Activated T-helper 1 cell treated with anti-CD3 and anti-CD28 coated beads, Interleukin-12 subunit alpha, Interleukin-12 subunit beta, Interleukin-2, Interleukin-4 antibody, amounts not matched to agents 30 ng/mL and 10 ng/mL and 1 ng/mL, durations not matched to agents 14 hours and 24 hours and 36 hours (primary cell): ENCODE data around the gene OGDH. TPM values are rescaled to one million over a fixed set of nuclear protein-coding genes. Genes with fewer than 3 reads are reported as not detected.
A peak's percentile ranks its signal among the peaks of the same experiment; 100 is the strongest.
"Not testable (repeated sequence)": the region's sequence is repeated elsewhere in the genome, so short reads cannot be mapped to it uniquely, and the experiment has no call there.

Experiments
- DNase-seq: peaks from one replicate; pipeline ENCODE4 v3.0.0; 2021; ENCODE audit warnings: low spot score
- H3K27ac Mint-ChIP-seq: one replicate; pipeline ENCODE4 v1.8.0; 2021; ENCODE audit warnings: mild to moderate bottlenecking, mixed read lengths
- H3K27me3 Mint-ChIP-seq: one replicate; pipeline ENCODE4 v1.8.0; 2022; ENCODE audit warnings: mild to moderate bottlenecking, moderate library complexity, mixed read lengths; ENCODE audit not compliant: insufficient read depth
- H3K36me3 Mint-ChIP-seq: one replicate; pipeline ENCODE4 v1.8.0; 2021; ENCODE audit warnings: low read depth, mixed read lengths
- H3K4me1 Mint-ChIP-seq: one replicate; pipeline ENCODE4 v1.8.0; 2021; ENCODE audit warnings: low read depth, mixed read lengths
- H3K4me3 Mint-ChIP-seq: one replicate; pipeline ENCODE4 v1.8.0; 2021; ENCODE audit warnings: mild to moderate bottlenecking, moderate library complexity, mixed read lengths
- H3K9me3 Mint-ChIP-seq: one replicate; pipeline ENCODE4 v1.8.0; 2021; ENCODE audit warnings: mixed read lengths
- intact Hi-C: fragments of 100-400 bp; cut with micrococcal nuclease; formaldehyde crosslinking; loops from one replicate; pipeline ENCODE4 v1.15.1; 2024
- total RNA-seq: library from RNA; stranded (reverse); gene quantifications from 2 replicates; pipeline ENCODE4 v1.2.3, GENCODE V29; 2022

OGDH gene
- total RNA-seq, 1 donor from 2014 or later = 101 TPM

DNA sequence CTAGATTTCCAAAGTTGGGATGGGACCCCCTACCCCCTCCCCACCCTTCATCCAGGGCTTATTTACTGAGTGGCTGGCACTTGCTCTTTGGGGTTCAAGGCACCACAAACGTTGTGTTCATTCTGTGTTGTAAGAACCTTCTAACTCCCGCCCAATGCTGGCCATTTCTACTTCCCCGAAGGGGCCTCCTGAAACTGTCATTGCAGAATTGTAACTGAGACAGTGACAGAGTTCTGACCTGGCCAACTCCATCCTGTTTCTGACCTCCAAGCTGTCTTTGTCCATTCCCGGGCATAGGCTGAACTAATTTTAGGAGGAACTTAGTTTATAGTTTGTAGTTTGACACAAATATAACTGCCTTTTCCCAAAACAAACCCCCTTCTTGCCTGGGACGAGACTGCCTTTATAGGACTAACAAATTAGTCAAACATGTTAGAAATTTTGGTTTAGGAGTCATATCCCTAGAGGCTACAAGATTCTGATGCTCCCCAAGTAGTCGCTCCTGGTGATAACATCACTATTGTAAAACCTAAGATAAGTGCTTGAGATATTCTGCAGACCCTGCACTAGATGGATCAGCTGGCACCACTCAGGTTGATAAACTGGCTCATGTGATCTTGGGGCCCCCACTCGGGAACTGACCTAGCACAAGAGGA lies 107.4 kb downstream of the OGDH start:
- no peak overlapping the region for H3K4me3 Mint-ChIP-seq
- intact Hi-C loops = no loop called here
- peaks cover 7% of the 10 kb centered on the region for H3K36me3 Mint-ChIP-seq
- H3K27ac Mint-ChIP-seq = no peak overlapping the region
- H3K4me1 Mint-ChIP-seq = peaks cover 10% of the 10 kb centered on the region
- no peaks in the 10 kb centered on the region for H3K27me3 Mint-ChIP-seq
- DNase-seq = no peak
- no peaks in the 10 kb centered on the region for H3K9me3 Mint-ChIP-seq

DNA sequence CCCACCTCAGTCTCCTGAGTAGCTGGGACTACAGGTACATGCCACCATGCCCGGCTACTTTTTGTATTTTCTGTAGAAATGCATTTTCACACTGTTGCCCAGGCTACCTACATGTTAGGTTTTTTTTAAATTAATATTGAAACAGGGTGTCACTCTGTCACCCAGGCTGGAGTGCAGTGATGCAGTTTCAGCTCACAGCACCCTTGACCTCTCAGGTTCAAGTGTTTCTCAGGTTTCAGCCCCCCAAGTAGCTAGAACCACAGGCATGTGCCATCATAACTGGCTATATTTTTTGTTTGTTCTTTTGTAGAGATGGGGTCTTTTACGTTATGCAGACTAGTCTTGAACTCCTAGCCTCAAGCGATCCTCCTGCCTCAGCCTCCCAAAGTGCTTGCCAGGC lies 109.8 kb downstream of the OGDH start:
- intact Hi-C loops = no loop called here
- Mint-ChIP-seq H3K4me1 (peaks cover 10% of the 10 kb centered on the region), H3K36me3 (peaks cover 2% of the 10 kb centered on the region), H3K27me3 (no peaks in the 10 kb centered on the region), H3K9me3 (peaks cover 4% of the 10 kb centered on the region), H3K27ac (no peak overlapping the region), H3K4me3 (no peak overlapping the region)
- DNase-seq = no peak

DNA sequence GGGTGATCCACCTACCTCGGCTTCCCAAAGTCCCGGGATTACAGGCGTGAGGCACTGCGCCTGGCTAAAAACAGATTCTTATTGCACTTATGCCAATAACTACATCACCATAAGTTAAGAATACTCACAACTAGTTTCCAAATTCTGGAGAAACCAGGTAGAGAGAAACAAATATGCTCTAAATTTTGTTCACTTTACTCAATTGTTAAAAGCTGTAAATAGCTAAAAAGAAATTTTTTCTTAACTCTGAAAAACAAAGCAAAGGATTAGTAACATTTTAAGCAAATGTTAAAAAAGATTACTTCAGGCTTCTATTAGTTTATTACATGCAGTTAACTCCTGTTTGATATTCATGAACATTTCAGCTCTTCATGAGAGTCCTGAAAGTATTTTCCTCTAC lies 113.9 kb downstream of the OGDH start:
- H3K4me3 Mint-ChIP-seq = no peak overlapping the region
- DNase-seq = no peak
- H3K27ac Mint-ChIP-seq = no peak overlapping the region

DNA sequence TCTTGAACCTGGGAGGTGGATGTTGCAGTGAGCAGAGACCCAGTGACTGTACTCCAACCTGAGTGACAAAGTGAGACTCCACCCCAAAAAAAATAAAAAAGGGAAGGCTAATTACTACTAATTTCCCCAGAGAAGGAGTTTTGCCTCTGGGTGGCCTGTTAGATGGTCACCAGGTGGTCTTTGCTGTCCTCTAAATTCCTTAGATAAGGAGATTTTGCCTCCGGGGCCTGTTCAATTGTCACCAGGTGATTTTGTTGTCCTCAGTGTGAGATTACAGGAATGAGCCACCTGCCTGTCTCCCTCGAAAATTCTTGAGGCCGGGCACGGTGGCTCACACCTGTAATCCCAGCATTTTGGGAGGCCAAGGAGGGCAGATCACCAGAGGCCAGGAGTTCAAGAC lies 117.8 kb downstream of the OGDH start:
- no peaks in the 10 kb centered on the region for H3K36me3 Mint-ChIP-seq
- peaks cover 6% of the 10 kb centered on the region for H3K9me3 Mint-ChIP-seq
- no peak overlapping the region for H3K4me3 Mint-ChIP-seq
- no peaks in the 10 kb centered on the region for H3K27me3 Mint-ChIP-seq
- DNase-seq = no peak
- peaks cover 5% of the 10 kb centered on the region for H3K4me1 Mint-ChIP-seq
- intact Hi-C loops = no loop called here
- H3K27ac Mint-ChIP-seq = no peak overlapping the region

More for the DNA sequence above, 113.9 kb downstream of the OGDH start:
- intact Hi-C loops = no loop called here
- Mint-ChIP-seq H3K9me3 (peaks cover 6% of the 10 kb centered on the region), H3K36me3 (peaks cover 2% of the 10 kb centered on the region), H3K4me1 (no peaks in the 10 kb centered on the region), H3K27me3 (no peaks in the 10 kb centered on the region)

DNA sequence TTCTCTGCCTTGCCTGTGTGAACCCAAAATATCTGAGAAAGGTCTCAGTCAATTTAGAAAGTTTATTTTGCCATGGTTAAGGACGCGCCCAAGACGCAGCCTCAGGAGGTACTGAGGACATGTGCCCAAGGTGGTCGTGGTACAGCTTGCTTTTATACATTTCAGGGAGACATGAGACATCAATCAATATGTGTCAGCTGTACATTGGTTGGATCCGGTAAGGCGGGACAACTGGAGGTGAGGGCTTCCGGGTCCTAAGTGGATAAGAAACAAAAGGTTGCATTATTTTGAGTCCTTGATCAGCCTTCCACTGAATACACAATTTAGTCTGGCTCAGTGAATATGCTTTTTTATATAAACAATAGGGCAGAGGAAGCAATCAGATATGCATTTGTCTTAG lies 119.8 kb downstream of the OGDH start:
- H3K27ac Mint-ChIP-seq, H3K4me3 Mint-ChIP-seq, H3K27me3 Mint-ChIP-seq, H3K4me1 Mint-ChIP-seq, intact Hi-C loops, DNase-seq, H3K36me3 Mint-ChIP-seq, H3K9me3 Mint-ChIP-seq: not testable (repeated sequence)

DNA sequence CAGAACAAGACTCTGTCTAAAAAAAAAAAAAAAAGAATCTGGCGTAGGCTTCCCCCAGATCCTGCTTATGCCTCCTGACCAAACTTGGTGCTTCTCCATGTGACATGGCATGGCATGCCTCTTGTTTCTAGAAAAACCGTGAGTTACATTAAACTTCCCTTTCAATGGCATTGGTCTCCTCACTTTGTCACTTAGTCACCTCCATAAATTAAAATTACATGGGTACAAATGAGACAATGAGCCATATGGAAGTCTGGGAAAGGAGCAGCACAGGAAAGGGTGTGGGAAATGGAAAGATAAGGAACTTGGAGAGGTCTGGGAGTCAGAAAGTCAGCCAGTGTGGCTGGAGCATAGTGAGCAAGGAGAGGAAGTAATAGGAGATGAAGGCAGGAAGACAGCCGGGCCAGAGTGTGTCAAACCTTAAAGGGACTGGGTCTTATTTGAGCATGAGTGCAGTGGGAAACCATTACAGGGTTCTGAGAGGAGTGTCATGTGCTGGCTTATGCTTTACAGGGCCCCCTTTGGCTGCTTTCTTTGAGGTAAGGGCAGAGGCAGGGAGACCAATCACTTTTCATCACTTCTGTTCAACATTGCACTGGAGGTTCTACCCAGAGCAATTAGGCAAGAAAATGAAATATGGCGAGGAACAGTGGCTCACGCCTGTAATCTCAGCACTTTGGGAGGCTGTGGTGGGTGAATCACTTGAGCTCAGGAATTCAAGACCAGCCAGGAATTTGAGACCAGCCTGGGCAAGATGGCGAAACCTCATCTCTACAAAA lies 120.9 kb downstream of the OGDH start:
- H3K9me3 Mint-ChIP-seq = no peaks in the 10 kb centered on the region
- intact Hi-C loops = no loop called here

DNA sequence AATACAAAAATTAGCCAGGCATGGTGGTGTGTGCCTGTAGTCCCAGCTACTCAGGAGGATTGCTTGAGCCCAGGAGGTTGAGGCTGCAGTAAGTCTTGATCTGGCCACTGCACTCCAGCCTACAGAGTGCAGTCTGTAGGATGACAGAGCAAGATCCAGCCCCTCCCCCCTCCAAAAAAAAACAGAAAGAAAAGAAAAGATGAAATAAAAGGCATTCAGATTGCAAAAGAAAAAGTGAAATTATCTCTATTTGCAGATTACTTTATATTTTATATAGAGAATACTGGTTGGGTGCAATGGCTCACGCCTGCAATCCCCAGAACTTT lies 121.5 kb downstream of the OGDH start:
- Mint-ChIP-seq H3K9me3 (no peaks in the 10 kb centered on the region), H3K27ac (no peak overlapping the region), H3K36me3 (no peaks in the 10 kb centered on the region), H3K27me3 (peaks cover 2% of the 10 kb centered on the region), H3K4me1 (peaks cover 9% of the 10 kb centered on the region), H3K4me3 (no peak overlapping the region)
- intact Hi-C loops = no loop called here
- DNase-seq = no peak

More for the DNA sequence above, 120.9 kb downstream of the OGDH start:
- Mint-ChIP-seq H3K4me1 (peaks cover 5% of the 10 kb centered on the region), H3K27me3 (peaks cover 2% of the 10 kb centered on the region), H3K36me3 (no peaks in the 10 kb centered on the region), H3K4me3 (no peak overlapping the region), H3K27ac (no peak overlapping the region)
- DNase-seq = no peak

DNA sequence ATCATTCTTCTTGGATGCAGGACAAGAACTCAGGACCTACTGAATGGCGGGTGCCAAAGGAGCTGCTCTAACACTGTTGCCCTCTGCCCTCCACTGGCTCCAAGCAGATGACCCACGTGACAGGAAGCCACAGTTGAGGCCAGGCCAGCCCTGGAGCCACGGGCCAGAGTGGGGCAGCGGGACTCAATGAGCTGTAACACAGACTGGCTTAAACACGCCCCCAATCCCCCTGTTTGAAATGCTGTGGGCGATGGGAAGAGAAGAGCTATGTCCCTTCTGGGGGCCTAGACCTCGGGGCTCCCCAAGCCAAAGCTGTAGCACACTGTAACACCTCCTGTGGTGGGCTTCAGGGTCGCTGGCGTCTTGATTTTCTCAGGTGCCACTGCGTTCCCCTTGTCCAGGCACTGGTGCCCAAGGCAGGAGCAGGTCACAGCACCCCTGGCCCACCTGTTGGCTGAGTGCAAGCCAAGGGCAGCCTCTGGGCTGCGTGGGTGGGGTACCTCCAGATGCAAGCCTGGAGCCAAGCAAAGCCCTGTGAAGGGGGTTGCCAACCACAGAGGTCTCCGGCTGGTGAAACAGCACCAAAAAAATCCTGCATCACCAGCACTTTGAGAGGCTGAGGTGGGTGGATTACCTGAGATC lies 123.6 kb downstream of the OGDH start:
- peaks cover 15% of the 10 kb centered on the region for H3K4me1 Mint-ChIP-seq
- no peak overlapping the region for H3K4me3 Mint-ChIP-seq
- H3K27me3 Mint-ChIP-seq = peaks cover 2% of the 10 kb centered on the region
- no peaks in the 10 kb centered on the region for H3K36me3 Mint-ChIP-seq
- DNase-seq = no peak
- H3K27ac Mint-ChIP-seq = no peak overlapping the region
- H3K9me3 Mint-ChIP-seq = no peaks in the 10 kb centered on the region
- intact Hi-C loops = loop anchor here (10.0 kb wide), 1 partner anchor 235 kb away; the partner anchor contains the start of gene NUDCD3

DNA sequence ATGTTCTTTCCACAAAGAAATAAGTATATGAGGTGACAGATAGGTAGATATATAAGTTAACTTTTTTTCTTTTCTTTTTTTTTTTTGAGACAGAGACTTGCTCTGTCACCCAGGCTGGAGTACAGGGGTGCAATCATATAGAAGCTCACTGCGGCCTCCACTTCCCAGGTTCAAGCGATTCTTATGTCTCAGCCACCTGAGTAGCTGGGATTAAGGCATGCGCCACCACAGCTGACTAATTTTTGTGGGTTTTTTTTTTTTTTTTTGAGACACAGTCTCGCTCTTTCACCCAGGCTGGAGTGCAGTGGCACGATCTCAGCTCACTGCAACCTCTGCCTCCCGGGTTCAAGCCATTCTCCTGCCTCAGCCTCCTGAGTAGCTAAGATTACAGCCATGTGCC lies 126.5 kb downstream of the OGDH start:
- H3K27me3 Mint-ChIP-seq, DNase-seq, H3K4me3 Mint-ChIP-seq, H3K36me3 Mint-ChIP-seq, H3K9me3 Mint-ChIP-seq, H3K27ac Mint-ChIP-seq: not testable (repeated sequence)
- intact Hi-C loops = loop anchor here (10.0 kb wide), 1 partner anchor 238 kb away; the partner anchor contains the start of gene NUDCD3
- H3K4me1 Mint-ChIP-seq = peaks cover 29% of the 10 kb centered on the region

DNA sequence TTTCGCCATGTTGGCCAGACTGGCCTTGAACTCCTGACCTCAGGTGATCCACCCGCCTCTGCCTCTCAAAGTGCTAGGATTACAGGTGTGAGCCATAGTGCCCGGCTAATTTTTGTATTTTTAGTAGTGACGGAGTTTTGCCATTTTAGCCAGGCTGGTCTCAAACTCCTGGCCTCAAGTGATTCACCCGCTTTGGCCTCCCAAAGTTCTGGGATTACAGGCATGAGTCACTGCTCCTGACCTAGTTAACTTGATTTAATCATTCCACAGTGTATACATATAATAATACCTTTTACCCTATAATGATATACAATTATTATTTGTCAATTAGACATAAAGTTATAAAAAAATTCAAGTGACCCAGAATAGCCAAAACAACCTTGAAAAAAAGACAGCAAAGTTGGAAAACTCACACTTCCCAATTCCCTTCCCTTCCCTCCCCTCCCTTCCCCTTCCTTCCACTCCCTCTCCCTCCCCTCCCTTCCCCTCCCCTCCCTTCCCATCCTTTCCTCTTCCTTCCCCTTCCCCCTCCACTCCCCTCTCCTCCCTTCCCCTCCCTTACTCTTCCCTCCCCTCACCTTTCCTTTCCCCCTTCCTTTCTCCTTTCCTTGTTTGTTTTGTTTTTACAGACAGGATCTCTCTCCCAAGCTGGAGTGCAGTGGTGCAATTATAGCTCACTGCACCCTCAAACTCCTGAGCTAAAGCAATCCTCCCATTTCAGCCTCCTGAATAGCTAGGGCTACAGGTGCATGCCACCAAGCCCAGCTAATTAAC lies 127.5 kb downstream of the OGDH start:
- H3K9me3 Mint-ChIP-seq = no peaks in the 10 kb centered on the region
- no peak overlapping the region for H3K27ac Mint-ChIP-seq
- H3K36me3 Mint-ChIP-seq = no peaks in the 10 kb centered on the region
- no peak overlapping the region for H3K4me3 Mint-ChIP-seq
- no peak for DNase-seq
- intact Hi-C loops = loop anchor here (10.0 kb wide), 1 partner anchor 239 kb away; the partner anchor contains the start of gene NUDCD3
- peaks cover 2% of the 10 kb centered on the region for H3K27me3 Mint-ChIP-seq
- peaks cover 29% of the 10 kb centered on the region for H3K4me1 Mint-ChIP-seq

DNA sequence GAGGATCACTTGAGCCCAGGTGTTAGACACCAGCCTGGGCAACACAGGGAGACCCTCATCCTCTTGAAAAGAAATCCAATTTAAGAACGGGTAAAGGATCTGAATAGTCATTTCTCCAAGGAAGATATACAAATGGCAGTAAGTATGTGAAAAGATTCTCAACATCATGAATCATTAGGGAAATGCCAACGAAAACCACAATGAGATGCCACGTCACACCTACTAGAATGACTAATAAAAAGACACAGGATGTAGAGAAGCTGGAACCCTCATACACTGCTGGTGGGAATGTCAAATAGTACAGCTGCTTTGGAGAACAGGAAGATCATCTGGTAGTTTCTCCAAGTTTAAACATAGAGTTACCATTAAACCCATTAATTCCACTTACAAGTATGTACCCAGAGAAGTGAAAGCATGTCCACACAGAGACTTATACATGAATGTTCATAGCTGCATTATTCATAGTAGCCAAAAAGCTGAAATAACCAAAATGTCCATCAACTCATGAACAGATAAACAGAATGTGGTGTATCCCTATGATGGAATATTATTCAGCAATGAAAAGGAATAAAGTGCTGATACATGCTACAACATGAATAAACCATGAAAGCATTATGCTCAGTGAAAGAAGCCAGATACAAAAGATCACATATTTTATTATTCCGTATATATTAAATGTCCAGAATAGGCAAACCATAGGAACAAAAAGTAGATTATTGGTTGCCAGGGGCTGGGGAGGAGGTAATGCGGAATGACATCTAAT lies 129.2 kb downstream of the OGDH start:
- intact Hi-C loops = loop anchor here (1.0 to 10.0 kb wide), 6 partner anchors 16 to 978 kb away; partner anchors contain the start of genes BLVRA, NUDCD3 and PPIA
- Mint-ChIP-seq H3K4me3 (peak overlapping the region; percentile 50), H3K9me3 (no peaks in the 10 kb centered on the region), H3K27ac (peak overlapping the region; percentile 89), H3K4me1 (peaks cover 29% of the 10 kb centered on the region), H3K27me3 (peaks cover 2% of the 10 kb centered on the region), H3K36me3 (no peaks in the 10 kb centered on the region)
- DNase-seq = peak; percentile 42

DNA sequence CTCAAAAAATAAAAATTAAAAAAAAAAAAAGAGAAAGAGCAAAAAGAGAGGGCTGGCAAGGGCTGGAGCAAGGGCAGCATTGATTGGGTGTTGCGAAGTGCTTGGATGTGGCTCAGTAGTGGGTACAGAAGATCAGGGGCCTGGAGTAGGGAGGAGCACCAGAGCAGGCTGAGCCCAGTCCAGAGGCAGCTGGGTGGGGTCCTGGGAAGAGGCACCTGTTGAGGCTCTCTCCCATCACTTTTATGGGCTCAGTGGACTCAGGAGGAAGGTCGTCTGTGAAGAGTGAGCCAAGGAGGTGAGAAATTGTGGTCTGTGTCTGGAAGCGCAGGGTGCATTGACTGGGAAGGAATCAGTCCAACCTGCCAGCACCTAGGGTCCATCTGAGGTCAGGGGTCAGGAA lies 130.5 kb downstream of the OGDH start:
- intact Hi-C loops = loop anchor here (5.0 to 10.0 kb wide), 2 partner anchors 242 to 980 kb away; partner anchors contain the start of genes BLVRA and NUDCD3
- no peaks in the 10 kb centered on the region for H3K27me3 Mint-ChIP-seq
- H3K27ac Mint-ChIP-seq = peak overlapping the region; percentile 15
- no peak for DNase-seq
- H3K4me1 Mint-ChIP-seq = peaks cover 29% of the 10 kb centered on the region
- no peaks in the 10 kb centered on the region for H3K9me3 Mint-ChIP-seq
- no peaks in the 10 kb centered on the region for H3K36me3 Mint-ChIP-seq
- no peak overlapping the region for H3K4me3 Mint-ChIP-seq
